Stimulated activated CD8-positive, alpha-beta memory T cell treated with anti-CD3 and anti-CD28 coated beads, Interleukin-2, amount 100 ng/mL, for 1 hour (primary cell): ENCODE measurements around the gene PREX1.

ENCODE experiments used
- DNase-seq, 2 donors: peaks; one replicate each; pipeline ENCODE4 v3.0.0-alpha.2; 2020; ENCODE audit warnings: low read depth in 2 of 2

The PREX1 gene

GRCh38 chr20:48636301-48636700, 191.5 kb downstream of the PREX1 start:
- no peak for DNase-seq

- peak; percentile 19 to 37 for DNase-seq
These were observed 192.0 kb downstream of the PREX1 start for GRCh38 chr20:48635791-48636267.

GRCh38 chr20:48635361-48635760, 192.4 kb downstream of the PREX1 start:
- DNase-seq = no peak

GRCh38 chr20:48634641-48635040, 193.2 kb downstream of the PREX1 start:
- DNase-seq = no peak

- DNase-seq = no peak
These were observed 194.1 kb downstream of the PREX1 start for GRCh38 chr20:48633620-48634257.

- DNase-seq = no peak
These were observed 194.8 kb downstream of the PREX1 start for GRCh38 chr20:48632825-48633619.

GRCh38 chr20:48632017-48632824, 195.6 kb downstream of the PREX1 start:
- no peak for DNase-seq

GRCh38 chr20:48631114-48632016, 196.4 kb downstream of the PREX1 start:
- no peak for DNase-seq

GRCh38 chr20:48630342-48631075, 197.3 kb downstream of the PREX1 start:
- no peak for DNase-seq

- no peak for DNase-seq
These were observed 197.9 kb downstream of the PREX1 start for GRCh38 chr20:48629960-48630315.

GRCh38 chr20:48629069-48629959, 198.5 kb downstream of the PREX1 start:
- no peak for DNase-seq

GRCh38 chr20:48627737-48628128, 200.1 kb downstream of the PREX1 start:
- DNase-seq = no peak

GRCh38 chr20:48626938-48627736, 200.7 kb downstream of the PREX1 start:
- DNase-seq = no peak

- no peak for DNase-seq
These were observed 201.4 kb downstream of the PREX1 start for GRCh38 chr20:48626226-48626937.

GRCh38 chr20:48625136-48625900, 202.5 kb downstream of the PREX1 start:
- no peak for DNase-seq

GRCh38 chr20:48624315-48625020, 203.3 kb downstream of the PREX1 start:
- DNase-seq = no peak

GRCh38 chr20:48623906-48624265, 203.9 kb downstream of the PREX1 start:
- no peak for DNase-seq
